DMS 273 treated with DMSO at 0.1 percent for 48 hours (cell line): ENCODE results near the gene OR2AE1.
"Not testable (repeated sequence)": the region's sequence is repeated elsewhere in the genome, so short reads cannot be mapped to it uniquely, and the experiment has no call there.

Source experiments
- DNase-seq: peaks from one replicate; lab custom pipeline; 2025; lab: John Stamatoyannopoulos, UW

The OR2AE1 gene, protein sequence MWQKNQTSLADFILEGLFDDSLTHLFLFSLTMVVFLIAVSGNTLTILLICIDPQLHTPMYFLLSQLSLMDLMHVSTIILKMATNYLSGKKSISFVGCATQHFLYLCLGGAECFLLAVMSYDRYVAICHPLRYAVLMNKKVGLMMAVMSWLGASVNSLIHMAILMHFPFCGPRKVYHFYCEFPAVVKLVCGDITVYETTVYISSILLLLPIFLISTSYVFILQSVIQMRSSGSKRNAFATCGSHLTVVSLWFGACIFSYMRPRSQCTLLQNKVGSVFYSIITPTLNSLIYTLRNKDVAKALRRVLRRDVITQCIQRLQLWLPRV

DNA sequence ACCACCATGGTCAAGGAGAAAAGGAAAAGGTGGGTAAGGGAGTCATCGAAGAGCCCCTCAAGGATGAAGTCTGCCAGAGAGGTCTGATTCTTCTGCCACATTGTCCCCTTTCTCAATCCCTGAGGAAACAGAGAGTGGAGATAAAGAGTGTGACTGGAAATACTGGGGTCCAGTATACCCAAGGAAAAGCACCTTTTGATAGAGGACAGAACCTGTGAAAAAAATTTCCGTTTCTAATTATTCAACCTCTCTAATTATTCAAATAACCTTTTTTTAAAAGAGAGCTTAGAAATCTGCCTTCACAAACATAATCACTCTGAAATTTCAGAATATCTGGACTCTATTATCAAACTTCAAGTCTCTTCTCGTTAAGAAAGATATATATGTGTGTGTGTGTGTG, at the start of gene OR2AE1:
TSS of gene OR2AE1 (minus strand) at position 101 of the 400 bp plus-strand sequence. CDS start at position 101, 0 bp downstream.
- no peak for DNase-seq

- no peak for DNase-seq
Measured at GRCh38 chr7:99926321-99926720, 49.5 kb upstream of the OR2AE1 start.

- DNase-seq, result no peak
Measured at GRCh38 chr7:99923200-99923599, 46.4 kb upstream of the OR2AE1 start.

DNA sequence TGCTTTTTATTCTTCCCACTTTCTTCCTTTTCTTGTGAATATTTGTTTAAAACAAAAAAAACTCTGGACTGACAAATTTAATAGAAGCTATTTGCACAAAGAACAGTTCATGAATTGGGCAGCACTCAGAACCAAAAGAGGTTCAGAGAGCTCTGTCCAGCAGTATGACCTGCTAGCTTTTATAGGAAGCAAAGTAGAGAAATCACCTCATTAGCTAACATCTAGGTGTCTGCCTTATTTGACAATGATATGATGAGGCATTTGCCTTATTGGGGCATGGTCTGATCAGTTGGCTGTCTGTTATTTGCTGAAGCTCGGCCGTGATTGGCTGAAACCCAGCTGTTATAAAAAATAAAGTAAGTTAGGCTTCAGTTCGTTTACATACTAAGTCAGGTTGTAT, 43.3 kb upstream of the OR2AE1 start:
- no peak for DNase-seq

DNA sequence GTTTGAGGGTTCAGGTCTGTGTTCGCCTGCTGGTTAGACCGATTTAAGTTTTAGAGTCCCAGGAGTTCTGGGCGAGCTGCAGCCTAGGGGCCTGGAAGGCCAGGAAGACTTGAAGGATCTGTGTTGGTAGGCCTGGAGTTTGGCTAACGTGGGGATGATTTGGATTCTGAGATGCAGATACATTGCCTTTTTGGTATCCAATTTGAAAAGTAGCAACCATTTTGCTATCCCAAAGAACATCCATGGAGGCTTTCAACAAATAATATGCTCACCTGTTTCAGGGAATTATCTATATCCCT, 42.9 kb upstream of the OR2AE1 start:
- DNase-seq, result no peak

DNA sequence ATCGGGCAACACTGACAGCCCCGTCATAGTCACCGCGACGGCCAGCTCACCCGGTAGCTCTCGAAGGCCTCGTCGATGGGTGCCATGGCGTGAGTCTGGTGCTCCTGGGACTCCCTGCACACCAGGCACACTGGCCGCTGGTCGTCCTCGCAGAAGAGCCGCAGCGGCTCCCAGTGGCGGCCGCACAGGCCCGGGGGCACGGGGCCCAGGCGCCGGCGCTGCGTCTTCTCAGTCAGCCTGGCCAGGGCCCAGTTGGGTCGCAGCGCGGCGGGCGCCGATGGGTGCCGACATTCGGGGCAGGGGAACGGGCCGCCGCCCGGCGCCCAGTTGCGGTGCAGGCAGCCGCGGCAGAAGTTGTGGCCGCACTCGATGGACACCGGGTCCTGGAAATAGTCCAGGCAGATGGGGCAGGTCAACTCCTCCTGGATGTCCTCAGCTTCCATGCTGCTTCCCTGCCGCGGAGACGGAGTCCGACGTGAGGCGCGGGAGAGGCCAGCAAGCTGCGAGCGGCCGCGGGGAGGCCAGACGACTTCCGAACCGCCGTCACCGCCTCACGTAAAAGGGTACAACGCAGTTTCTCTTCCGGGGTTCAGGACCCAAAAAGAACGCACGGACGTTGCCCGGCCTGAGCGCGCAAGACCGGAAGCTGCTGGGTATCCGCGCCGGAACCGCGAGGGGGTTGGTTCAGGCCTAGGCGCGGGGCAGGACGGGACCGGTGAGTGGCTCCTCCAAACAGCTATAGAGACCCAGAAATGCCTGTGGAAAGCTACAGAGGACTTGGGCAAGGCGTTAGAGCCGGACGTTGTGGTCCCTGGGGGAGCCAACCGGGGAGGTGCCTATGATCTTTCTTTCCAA, 42.4 kb upstream of the OR2AE1 start, which contains the start of gene TRIM4:
TSS of gene TRIM4 (minus strand) at position 572 of the 855 bp plus-strand sequence. CDS start at position 443, 129 bp downstream.
- DNase-seq, result peak; percentile 80

DNA sequence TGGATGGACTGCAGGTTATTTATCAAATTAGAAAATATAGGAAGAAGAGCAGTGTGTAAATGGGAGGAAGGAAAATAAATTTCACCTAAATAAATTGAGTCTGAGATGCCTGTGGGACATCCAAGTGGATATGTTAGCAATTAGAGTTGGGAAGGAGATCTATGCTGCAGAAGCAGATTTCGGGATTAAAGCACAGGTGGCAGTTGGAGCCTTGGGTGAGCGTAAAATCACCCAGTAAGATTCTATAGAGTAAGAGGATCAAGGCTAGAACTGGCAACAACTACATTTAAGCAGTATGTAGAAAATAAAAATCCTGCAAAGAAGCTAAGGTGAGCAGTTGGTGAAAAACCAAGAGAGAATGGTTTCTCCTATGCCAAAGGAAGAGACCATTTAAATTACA, 34.1 kb upstream of the OR2AE1 start:
- DNase-seq, result no peak

DNA sequence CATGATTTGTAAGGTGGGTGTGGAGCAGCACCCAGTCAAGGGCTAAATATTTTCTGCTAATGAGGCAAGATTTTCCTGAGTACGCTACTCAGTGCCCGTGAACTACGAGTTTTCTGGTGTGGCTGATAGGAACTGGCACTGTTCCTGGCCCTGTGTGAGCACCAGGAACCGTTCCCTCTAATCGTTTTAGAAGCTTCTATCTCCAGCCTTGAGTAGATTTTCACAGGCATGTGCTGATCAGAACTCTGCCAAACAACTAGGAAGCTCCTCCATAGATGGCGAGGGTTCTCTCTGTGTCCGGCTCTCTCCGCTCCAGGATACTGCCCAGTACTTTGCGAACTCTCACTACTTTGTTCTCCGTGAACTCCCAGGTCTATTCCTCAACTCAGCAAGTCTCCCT, 24.7 kb upstream of the OR2AE1 start:
- DNase-seq, result no peak

DNA sequence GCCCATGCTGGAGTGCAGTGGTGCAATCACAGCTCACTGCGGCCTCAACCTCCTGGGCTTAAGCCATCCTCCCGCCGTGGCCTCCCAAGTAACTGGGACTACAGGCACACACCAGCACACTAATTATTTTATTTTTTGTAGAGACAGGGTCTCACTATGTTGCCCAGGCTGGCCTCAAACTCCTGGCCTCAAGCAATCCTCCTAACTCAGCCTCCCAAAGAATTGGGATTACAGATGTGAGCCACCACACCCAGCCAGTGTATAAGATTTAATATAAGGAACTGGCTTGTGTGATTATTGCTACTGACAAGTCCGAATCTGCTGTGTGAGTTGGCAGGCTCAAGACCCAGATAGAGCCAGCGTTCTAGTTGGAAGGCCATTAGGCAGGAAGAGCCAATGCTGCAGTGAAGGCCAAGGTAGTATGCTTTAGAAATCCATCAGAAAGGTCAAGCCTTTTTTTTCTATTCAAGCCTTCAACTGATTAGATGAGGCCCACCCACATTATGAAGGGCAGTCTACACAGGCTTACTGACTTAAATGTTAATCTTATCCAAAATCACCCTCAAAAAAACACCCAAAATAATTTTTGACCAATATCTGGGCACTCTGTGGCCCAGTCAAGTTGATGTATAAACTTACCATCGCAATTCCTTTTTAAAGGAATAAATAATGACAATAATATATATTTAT, 23.1 kb upstream of the OR2AE1 start:
- no peak for DNase-seq

DNA sequence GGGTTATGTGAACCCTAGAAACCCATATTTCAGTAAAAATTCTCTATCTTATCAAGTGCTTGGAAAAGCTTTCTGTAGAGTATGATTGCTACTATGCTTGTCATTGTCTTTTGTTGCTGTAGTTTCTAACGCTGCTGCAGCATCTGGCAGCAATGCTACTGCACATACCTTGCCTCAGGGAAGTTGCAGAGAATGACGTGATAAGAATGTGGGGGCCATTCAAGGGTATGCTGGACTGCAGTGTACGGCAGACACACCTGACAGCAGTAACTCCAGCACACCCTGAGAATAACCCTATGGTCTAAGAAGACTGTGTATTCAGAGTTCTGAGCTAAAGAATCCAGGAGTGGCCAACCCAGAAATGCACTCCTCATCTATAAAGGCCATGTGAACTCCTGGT, 22.0 kb upstream of the OR2AE1 start:
- DNase-seq, result no peak

- DNase-seq, result no peak
Measured at GRCh38 chr7:99898023-99898357, 21.2 kb upstream of the OR2AE1 start.

DNA sequence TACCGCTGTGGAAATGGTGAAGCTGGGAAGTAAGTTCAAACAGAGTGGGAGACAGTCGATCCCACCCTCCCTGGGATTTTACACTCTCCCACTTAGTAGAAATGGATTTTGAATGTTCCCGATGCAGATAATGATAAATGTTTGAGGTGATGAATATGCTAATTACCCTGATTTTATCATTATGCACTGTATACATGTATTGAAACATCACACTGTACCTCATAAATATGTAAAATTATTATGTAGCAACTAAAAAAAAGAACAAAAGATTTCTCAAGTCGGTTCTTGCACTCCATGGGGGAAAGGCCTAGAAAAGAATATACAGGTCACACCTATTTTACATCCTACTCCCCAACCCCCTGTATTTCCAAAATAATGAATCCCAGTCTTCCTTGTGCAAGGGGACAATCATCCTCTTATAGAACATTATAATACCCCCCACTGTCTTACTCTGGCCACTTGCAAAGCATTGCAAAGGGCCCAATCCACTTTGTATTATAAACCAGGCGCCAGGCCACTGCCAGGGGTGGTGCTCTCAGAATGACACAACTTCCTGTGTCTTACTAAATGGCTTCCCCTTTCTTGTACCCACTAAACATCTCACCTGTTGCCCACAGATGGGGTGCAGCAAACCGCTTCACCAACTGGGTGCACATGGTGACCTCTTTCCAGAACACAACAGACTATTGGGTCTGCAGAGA, 20.6 kb upstream of the OR2AE1 start:
- DNase-seq, result no peak

GRCh38 chr7:99894738-99895137, 17.9 kb upstream of the OR2AE1 start:
- DNase-seq, result no peak

DNA sequence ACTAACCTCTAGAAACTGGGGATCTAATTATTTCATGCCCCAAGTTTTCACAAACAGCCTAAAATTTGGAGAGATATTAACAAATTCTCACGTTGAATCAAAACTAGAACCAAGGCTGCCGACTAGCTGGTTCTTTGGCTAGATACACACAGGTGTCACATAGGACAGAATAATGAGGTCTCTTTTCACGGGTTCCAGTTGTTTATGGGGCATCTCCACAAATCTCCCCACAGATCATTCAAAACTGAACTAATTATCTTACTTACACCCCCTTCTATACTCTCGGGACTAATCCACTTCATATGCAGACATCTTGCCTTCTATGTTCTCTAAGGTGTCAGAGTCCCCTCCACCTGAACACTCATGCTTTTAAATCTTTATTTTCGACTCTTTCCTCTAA, 16.4 kb upstream of the OR2AE1 start:
- DNase-seq, result no peak

- not testable (repeated sequence) for DNase-seq
Measured at GRCh38 chr7:99890348-99890747, 13.5 kb upstream of the OR2AE1 start.

DNA sequence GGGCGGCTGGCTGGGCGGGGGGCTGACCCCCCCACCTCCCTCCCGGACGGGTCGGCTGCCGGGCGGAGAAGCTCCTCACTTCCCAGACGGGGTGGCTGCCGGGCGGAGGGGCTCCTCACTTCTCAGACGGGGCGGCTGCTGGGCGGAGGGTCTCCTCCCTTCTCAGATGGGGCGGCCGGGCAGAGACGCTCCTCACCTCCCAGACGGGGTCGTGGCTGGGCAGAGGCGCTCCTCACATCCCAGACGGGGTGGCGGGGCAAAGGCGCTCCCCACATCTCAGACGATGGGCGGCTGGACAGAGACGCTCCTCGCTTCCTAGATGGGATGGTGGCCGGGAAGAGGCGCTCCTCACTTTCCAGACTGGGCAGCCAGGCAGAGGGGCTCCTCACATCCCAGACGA, 11.5 kb upstream of the OR2AE1 start:
- not testable (repeated sequence) for DNase-seq

- no peak for DNase-seq
Measured at GRCh38 chr7:99881370-99881769, 4.5 kb upstream of the OR2AE1 start.

GRCh38 chr7:99876491-99876890, 342 bp downstream of the OR2AE1 start:
- no peak for DNase-seq

DNA sequence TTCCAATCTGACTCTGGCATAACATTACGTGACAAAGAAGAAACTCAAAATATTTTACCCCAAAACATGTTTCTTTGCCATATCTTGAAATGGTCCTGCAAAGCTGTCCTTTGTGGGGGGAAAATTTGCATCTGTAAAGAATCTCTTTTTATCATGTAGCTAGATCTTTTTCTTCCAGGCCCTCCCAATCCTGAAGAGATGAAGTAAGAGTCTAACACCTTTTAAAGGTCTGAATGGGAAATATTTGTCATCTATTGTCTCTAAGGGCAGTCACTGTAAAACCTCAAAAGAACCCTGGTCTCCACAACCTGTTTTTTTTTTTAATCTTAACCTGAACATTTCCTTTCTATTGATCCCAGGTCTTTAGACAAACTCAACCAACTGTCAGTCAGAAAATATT, 8.6 kb downstream of the OR2AE1 start:
- no peak for DNase-seq

DNA sequence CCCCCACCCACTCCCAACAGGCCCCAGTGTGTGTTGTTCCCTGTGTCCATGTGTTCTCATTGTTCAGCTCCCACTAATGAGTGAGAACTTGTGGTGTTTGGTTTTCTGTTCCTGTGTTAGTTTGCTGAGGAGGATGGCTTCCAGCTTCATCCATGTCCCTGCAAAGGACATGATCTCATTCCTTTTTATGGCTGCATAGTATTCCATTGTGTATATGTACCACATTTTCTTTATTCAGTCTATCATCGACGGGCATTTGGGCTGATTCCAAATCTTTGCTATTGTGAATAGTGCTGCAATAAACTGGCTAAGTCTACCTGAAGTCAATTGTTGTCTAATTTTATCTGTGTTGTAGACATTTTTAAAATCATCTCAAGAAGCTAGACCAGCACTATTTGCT, 9.4 kb downstream of the OR2AE1 start:
- not testable (repeated sequence) for DNase-seq

DNA sequence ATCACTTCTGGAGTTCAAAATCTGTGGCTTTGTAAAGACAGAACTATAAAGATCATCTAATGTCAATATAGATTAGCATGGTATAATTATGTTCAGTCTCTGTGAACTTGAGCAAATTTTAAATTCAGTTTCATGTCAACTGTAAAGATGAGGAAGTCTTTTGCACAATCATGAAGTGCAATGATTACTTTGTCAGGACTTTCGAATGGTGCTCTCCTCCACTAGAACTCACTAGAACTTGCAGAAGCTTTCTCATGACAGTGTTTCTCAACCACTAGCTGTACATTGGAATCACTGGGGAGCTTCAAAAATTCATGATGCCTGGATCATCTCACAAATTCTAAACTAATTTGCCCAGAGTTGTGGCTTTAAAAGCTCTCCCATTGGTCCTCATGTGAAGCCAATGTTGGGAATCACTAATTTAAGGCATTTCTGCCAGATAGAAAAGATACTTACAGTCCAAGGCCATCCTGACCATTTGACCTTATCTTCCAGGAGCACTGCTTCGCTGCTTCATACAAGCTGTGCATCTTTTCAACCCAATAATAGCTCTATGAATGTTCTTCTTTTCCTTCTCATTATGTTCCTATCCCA, 12.9 kb downstream of the OR2AE1 start:
- no peak for DNase-seq
